Karpas-422 (cell line): Measurements from ENCODE around the gene GATA5. TPM values are rescaled to one million over a fixed set of nuclear protein-coding genes. Genes with fewer than 3 reads are reported as not detected.

Source experiments
- DNase-seq: peaks from one replicate; pipeline ENCODE4 v3.0.0-alpha.2; 2015
- H2AFZ ChIP-seq: fragments of 200-600 bp; sonication (generic); 2 replicates; pipeline ENCODE4 v1.6.1; 2014; ENCODE audit warnings: antibody characterized with exemption, low read length, mixed read lengths
- H3K27ac ChIP-seq: fragments of 200-600 bp; sonication (generic); 2 replicates; pipeline ENCODE4 v1.5.1; 2014; ENCODE audit warnings: mild to moderate bottlenecking, low read length, moderate library complexity
- H3K27me3 ChIP-seq: fragments of 200-600 bp; sonication (generic); 2 replicates; pipeline ENCODE4 v1.6.1; 2014; ENCODE audit warnings: low read length, mixed read lengths
- H3K36me3 ChIP-seq: fragments of 200-600 bp; sonication (generic); 2 replicates; pipeline ENCODE4 v1.6.1; 2014; ENCODE audit warnings: low read length, mixed read lengths; ENCODE audit not compliant: insufficient read depth
- H3K4me1 ChIP-seq: fragments of 200-600 bp; sonication (generic); 2 replicates; pipeline ENCODE4 v1.6.1; 2014; ENCODE audit warnings: mild to moderate bottlenecking, low read length, mixed read lengths
- H3K4me2 ChIP-seq: fragments of 200-600 bp; sonication (generic); 2 replicates; pipeline ENCODE4 v1.6.1; 2014; ENCODE audit warnings: low read length, low read depth, mild to moderate bottlenecking; ENCODE audit not compliant: poor library complexity, severe bottlenecking
- H3K4me3 ChIP-seq: fragments of 200-600 bp; sonication (generic); 2 replicates; pipeline ENCODE4 v1.5.1; 2014; ENCODE audit warnings: mild to moderate bottlenecking, antibody characterized with exemption, low read length, mixed read lengths
- H3K79me2 ChIP-seq: fragments of 200-600 bp; sonication (generic); 2 replicates; pipeline ENCODE4 v1.6.1; 2014; ENCODE audit warnings: mild to moderate bottlenecking, low read length, mixed read lengths
- H3K9ac ChIP-seq: fragments of 200-600 bp; sonication (generic); 2 replicates; pipeline ENCODE4 v1.6.0; 2014; ENCODE audit warnings: low read length
- H3K9me2 ChIP-seq: fragments of 200-600 bp; sonication (generic), shearing (Covaris generic); replicated peaks from 2 replicates; pipeline ENCODE4 v1.6.0; 2014; ENCODE audit warnings: mild to moderate bottlenecking, low read length, moderate library complexity; ENCODE audit not compliant: insufficient read depth
- H3K9me3 ChIP-seq: fragments of 300-700, 200-600 bp; sonication (generic); 2 replicates; pipeline ENCODE4 v1.6.1; 2014; ENCODE audit warnings: low read length, mixed read lengths
- H4K20me1 ChIP-seq: fragments of 200-600 bp; sonication (generic); 2 replicates; pipeline ENCODE4 v1.6.1; 2014; ENCODE audit warnings: mild to moderate bottlenecking, antibody characterized with exemption, low read length, low read depth; ENCODE audit not compliant: insufficient read depth
- total RNA-seq: library from RNA; depleted of rRNA; stranded (reverse); fragments of >200 nt; shearing (Covaris generic); gene quantifications from 2 replicates; pipeline ENCODE4 v1.2.3, GENCODE V29; 2014; ENCODE audit warnings: low replicate concordance

GATA5 gene
- total RNA-seq, 1 experiment from 2014 or later, result not detected

- H3K9me3 ChIP-seq, result no peaks in the 10 kb centered on the region
- no peaks in the 10 kb centered on the region for H3K4me1 ChIP-seq
- no peaks in the 10 kb centered on the region for H3K27me3 ChIP-seq
- no peak overlapping the region for H3K9ac ChIP-seq
- H2AFZ ChIP-seq, result no peak overlapping the region
- H3K9me2 ChIP-seq, result no peaks in the 10 kb centered on the region
- H3K4me2 ChIP-seq, result no peak overlapping the region
- DNase-seq, result no peak
- no peaks in the 10 kb centered on the region for H3K36me3 ChIP-seq
- no peak overlapping the region for H3K27ac ChIP-seq
- no peaks in the 10 kb centered on the region for H4K20me1 ChIP-seq
- no peaks in the 10 kb centered on the region for H3K79me2 ChIP-seq
- no peak overlapping the region for H3K4me3 ChIP-seq
These were observed 14.6 kb downstream of the GATA5 start for GRCh38 chr20:62461157-62461556.

- Histone ChIP-seq H3K9ac (no peak overlapping the region), H3K9me2 (no peaks in the 10 kb centered on the region), H3K9me3 (no peaks in the 10 kb centered on the region), H3K27ac (no peak overlapping the region), H3K4me2 (no peak overlapping the region), H3K4me1 (no peaks in the 10 kb centered on the region), H3K4me3 (no peak overlapping the region), H2AFZ (no peak overlapping the region), H4K20me1 (no peaks in the 10 kb centered on the region), H3K36me3 (no peaks in the 10 kb centered on the region), H3K27me3 (no peaks in the 10 kb centered on the region), H3K79me2 (no peaks in the 10 kb centered on the region)
- DNase-seq, result no peak
These were observed 15.1 kb downstream of the GATA5 start for GRCh38 chr20:62460678-62461077.

GRCh38 chr20:62459488-62459887 lies 16.3 kb downstream of the GATA5 start:
- no peak overlapping the region for H3K4me3 ChIP-seq

GRCh38 chr20:62458275-62459251 lies 17.2 kb downstream of the GATA5 start:
- H3K4me1 ChIP-seq, result no peaks in the 10 kb centered on the region
- H3K9me3 ChIP-seq, result no peaks in the 10 kb centered on the region
- H2AFZ ChIP-seq, result no peak overlapping the region
- H3K4me2 ChIP-seq, result no peak overlapping the region
- no peaks in the 10 kb centered on the region for H3K9me2 ChIP-seq
- no peak overlapping the region for H3K27ac ChIP-seq
- no peak overlapping the region for H3K9ac ChIP-seq
- no peak for DNase-seq
- no peaks in the 10 kb centered on the region for H3K36me3 ChIP-seq
- H3K4me3 ChIP-seq, result no peak overlapping the region
- no peaks in the 10 kb centered on the region for H4K20me1 ChIP-seq
- no peaks in the 10 kb centered on the region for H3K27me3 ChIP-seq
- H3K79me2 ChIP-seq, result no peaks in the 10 kb centered on the region

More at GRCh38 chr20:62459488-62459887, 16.3 kb downstream of the GATA5 start:
- H3K4me1 ChIP-seq, result no peaks in the 10 kb centered on the region
- no peaks in the 10 kb centered on the region for H4K20me1 ChIP-seq
- no peak for DNase-seq
- H3K9me3 ChIP-seq, result no peaks in the 10 kb centered on the region
- no peak overlapping the region for H3K4me2 ChIP-seq
- no peaks in the 10 kb centered on the region for H3K27me3 ChIP-seq
- no peak overlapping the region for H3K27ac ChIP-seq
- H3K79me2 ChIP-seq, result no peaks in the 10 kb centered on the region
- H2AFZ ChIP-seq, result no peak overlapping the region
- H3K36me3 ChIP-seq, result no peaks in the 10 kb centered on the region
- no peaks in the 10 kb centered on the region for H3K9me2 ChIP-seq
- no peak overlapping the region for H3K9ac ChIP-seq

GRCh38 chr20:62457831-62458230 lies 18.0 kb downstream of the GATA5 start:
- Histone ChIP-seq H3K9ac (no peak overlapping the region), H3K4me1 (no peaks in the 10 kb centered on the region), H4K20me1 (no peaks in the 10 kb centered on the region), H3K36me3 (no peaks in the 10 kb centered on the region), H3K4me3 (no peak overlapping the region), H3K79me2 (no peaks in the 10 kb centered on the region), H3K27me3 (no peaks in the 10 kb centered on the region), H3K9me3 (no peaks in the 10 kb centered on the region), H2AFZ (no peak overlapping the region), H3K9me2 (no peaks in the 10 kb centered on the region), H3K4me2 (no peak overlapping the region), H3K27ac (no peak overlapping the region)
- DNase-seq, result no peak

- Histone ChIP-seq H2AFZ (no peak overlapping the region), H3K27ac (no peak overlapping the region), H3K36me3 (no peaks in the 10 kb centered on the region), H4K20me1 (peaks cover 5% of the 10 kb centered on the region; the same call in 1 of the 2 replicates), H3K9ac (no peak overlapping the region), H3K4me1 (no peaks in the 10 kb centered on the region), H3K9me2 (no peaks in the 10 kb centered on the region), H3K79me2 (no peaks in the 10 kb centered on the region), H3K27me3 (no peaks in the 10 kb centered on the region), H3K4me3 (no peak overlapping the region), H3K9me3 (no peaks in the 10 kb centered on the region), H3K4me2 (no peak overlapping the region)
- DNase-seq, result no peak
These were observed 18.7 kb downstream of the GATA5 start for GRCh38 chr20:62457098-62457497.

- no peaks in the 10 kb centered on the region for H3K79me2 ChIP-seq
- H3K9ac ChIP-seq, result no peak overlapping the region
- H2AFZ ChIP-seq, result no peak overlapping the region
- H3K4me2 ChIP-seq, result no peak overlapping the region
- no peak for DNase-seq
- peaks cover 5% of the 10 kb centered on the region; the same call in 1 of the 2 replicates for H4K20me1 ChIP-seq
- no peaks in the 10 kb centered on the region for H3K9me3 ChIP-seq
- no peaks in the 10 kb centered on the region for H3K27me3 ChIP-seq
- H3K27ac ChIP-seq, result no peak overlapping the region
- H3K4me1 ChIP-seq, result no peaks in the 10 kb centered on the region
- no peak overlapping the region for H3K4me3 ChIP-seq
- no peaks in the 10 kb centered on the region for H3K9me2 ChIP-seq
- no peaks in the 10 kb centered on the region for H3K36me3 ChIP-seq
These were observed 19.9 kb downstream of the GATA5 start for GRCh38 chr20:62455929-62456328.

GRCh38 chr20:62454904-62455636 lies 20.7 kb downstream of the GATA5 start:
- no peak for DNase-seq
- H3K36me3 ChIP-seq, result no peaks in the 10 kb centered on the region
- H3K4me1 ChIP-seq, result no peaks in the 10 kb centered on the region
- no peak overlapping the region for H3K4me2 ChIP-seq
- H3K9me2 ChIP-seq, result no peaks in the 10 kb centered on the region
- H3K79me2 ChIP-seq, result no peaks in the 10 kb centered on the region
- no peak overlapping the region for H3K4me3 ChIP-seq
- H3K27me3 ChIP-seq, result no peaks in the 10 kb centered on the region
- H2AFZ ChIP-seq, result no peak overlapping the region
- H4K20me1 ChIP-seq, result peaks cover 5% of the 10 kb centered on the region; the same call in 1 of the 2 replicates
- H3K9me3 ChIP-seq, result no peaks in the 10 kb centered on the region
- H3K9ac ChIP-seq, result no peak overlapping the region
- H3K27ac ChIP-seq, result no peak overlapping the region
